HS-27A (cell line): ENCODE results near the gene OR51B4.
A peak's percentile ranks its signal among the peaks of the same experiment; 100 is the strongest.
"Not testable (repeated sequence)": the region's sequence is repeated elsewhere in the genome, so short reads cannot be mapped to it uniquely, and the experiment has no call there.

Source experiments
- DNase-seq: peaks from one replicate; pipeline ENCODE4 v3.0.0-alpha.2; 2012; ENCODE audit warnings: low read depth, missing footprints

OR51B4 gene

DNA sequence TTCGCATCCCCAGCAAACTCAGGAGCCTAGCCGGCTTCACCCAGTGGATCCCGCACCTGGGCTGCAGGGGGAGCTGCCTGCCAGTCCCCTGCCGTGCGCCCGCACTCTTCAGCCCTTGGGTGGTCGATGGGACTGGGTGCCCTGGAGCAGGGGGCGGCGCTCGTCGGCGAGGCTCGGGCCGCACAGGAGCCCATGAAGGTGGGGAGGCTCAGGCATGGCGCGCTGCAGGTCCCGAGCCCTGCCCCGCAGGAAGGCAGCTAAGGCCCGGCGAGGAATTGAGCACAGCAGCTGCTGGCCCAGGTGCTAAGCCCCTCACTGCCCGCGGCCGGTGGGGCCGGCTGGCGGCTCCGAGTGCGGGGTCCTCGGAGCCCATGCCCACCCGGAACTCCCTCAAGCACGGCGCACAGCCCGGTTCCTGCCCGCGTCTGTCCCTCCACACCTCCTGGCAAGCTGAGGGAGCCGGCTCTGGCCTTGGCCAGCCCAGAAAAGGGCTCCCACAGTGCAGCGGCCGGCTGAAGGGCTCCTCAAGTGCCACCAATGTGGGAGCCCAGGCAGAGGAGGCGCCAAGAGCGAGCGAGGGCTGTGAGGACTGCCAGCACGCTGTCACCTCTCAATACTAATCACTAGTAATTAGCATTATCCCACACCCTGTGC, 7.3 kb downstream of the OR51B4 start:
- DNase-seq: not testable (repeated sequence)

DNA sequence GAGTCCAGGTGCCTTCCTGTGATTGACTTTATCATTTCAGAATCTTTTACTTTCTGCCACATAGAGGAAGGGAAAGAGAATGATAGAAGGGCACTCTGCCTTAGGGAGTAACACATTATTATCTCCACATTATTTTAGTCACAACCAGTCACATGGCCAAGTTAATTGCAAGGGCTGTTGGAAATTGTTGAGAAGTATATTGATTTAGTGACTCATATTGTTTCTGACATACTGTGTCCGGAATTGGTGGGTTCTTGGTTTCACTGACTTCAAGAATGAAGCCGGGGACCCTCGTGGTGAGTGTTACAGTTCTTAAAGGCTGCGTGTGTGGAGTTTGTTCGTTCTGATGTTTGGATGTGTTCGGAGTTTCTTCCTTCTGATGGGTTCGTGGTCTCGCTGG, 8.7 kb downstream of the OR51B4 start:
- DNase-seq: no peak

DNA sequence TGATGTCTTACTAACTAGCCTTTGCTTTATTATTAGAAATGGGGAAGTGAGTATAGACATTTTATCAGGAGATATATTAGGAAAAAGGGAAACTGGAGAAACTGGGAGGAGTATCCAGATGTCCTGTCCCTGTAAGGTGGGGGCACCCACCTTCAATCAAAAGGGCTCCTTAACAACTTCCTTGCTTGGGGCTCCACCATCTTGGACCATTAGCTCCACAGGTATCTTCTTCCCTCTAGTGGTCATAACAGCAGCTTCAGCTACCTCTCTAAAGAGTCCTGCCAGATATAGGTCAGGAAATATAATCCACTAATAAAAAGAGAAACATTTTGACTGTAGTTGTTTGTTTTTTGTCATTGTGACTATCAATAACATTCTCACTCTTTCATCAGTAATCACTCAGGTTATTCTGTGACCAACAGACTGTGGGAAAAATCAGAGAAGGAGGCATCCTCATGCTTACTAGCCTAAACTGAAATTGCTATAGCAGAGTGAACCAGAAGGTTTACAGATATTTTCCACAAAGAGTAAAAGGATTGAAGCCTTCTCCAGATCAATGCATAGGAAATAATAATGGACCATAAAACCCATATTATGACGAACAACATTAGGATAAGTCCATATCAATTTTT, 10.4 kb downstream of the OR51B4 start:
- DNase-seq: no peak

- DNase-seq: no peak
Observed at GRCh38 chr11:5290106-5290505, 11.6 kb downstream of the OR51B4 start.

DNA sequence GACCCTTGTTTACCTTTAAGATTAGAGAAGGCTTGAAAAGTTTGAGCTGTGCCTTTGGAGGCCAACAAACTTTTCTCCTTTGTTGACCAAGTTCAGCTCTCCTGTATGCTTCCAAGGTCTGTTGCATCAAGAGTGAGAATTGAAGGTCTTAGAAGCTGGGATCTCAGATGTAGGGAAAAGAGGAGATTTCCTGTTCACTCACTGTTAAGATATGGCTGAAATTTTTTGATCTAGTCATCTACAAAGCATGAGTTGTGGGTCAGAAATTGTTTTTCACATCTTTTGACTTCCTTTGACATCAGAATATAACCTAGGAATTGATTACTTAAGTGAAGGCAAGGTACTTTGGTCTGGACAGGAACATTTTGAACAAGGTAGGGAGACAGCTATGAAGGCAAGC, 12.1 kb downstream of the OR51B4 start:
- no peak for DNase-seq

GRCh38 chr11:5288906-5289550, 12.7 kb downstream of the OR51B4 start:
- DNase-seq: no peak

DNA sequence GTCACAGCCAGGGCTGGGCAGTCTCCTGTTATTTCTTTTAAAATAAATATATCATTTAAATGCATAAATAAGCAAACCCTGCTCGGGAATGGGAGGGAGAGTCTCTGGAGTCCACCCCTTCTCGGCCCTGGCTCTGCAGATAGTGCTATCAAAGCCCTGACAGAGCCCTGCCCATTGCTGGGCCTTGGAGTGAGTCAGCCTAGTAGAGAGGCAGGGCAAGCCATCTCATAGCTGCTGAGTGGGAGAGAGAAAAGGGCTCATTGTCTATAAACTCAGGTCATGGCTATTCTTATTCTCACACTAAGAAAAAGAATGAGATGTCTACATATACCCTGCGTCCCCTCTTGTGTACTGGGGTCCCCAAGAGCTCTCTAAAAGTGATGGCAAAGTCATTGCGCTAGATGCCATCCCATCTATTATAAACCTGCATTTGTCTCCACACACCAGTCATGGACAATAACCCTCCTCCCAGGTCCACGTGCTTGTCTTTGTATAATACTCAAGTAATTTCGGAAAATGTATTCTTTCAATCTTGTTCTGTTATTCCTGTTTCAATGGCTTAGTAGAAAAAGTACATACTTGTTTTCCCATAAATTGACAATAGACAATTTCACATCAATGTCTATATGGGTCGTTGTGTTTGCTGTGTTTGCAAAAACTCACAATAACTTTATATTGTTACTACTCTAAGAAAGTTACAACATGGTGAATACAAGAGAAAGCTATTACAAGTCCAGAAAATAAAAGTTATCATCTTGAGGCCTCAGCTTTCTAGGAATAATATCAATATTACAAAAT, 13.4 kb downstream of the OR51B4 start:
- no peak for DNase-seq

GRCh38 chr11:5286901-5287300, 14.8 kb downstream of the OR51B4 start:
- DNase-seq: no peak

GRCh38 chr11:5286351-5286750, 15.4 kb downstream of the OR51B4 start:
- DNase-seq: no peak

GRCh38 chr11:5285703-5286340, 15.9 kb downstream of the OR51B4 start:
- no peak for DNase-seq

DNA sequence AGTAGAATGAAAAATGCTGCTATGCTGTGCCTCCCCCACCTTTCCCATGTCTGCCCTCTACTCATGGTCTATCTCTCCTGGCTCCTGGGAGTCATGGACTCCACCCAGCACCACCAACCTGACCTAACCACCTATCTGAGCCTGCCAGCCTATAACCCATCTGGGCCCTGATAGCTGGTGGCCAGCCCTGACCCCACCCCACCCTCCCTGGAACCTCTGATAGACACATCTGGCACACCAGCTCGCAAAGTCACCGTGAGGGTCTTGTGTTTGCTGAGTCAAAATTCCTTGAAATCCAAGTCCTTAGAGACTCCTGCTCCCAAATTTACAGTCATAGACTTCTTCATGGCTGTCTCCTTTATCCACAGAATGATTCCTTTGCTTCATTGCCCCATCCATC, 17.1 kb downstream of the OR51B4 start:
- no peak for DNase-seq

GRCh38 chr11:5283882-5284281, 17.9 kb downstream of the OR51B4 start:
- no peak for DNase-seq

DNA sequence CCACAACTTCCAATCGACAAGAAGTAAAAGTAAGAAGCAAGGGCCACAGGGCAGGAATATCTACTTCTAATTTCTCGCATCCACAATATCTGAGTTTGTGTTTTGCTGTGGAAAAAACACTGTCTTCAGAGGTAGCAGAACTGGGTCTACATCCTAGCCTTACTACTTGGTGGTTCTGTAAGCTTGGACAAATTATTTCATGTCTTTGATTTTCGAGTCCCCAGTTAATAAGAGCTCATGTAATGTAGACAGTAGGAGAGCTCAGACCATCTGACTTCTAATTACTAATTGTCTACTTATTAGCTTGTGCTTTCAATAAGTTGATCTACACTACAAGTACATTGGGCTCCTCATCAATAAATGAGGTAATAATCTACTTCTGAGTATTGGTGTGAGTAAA, 18.7 kb downstream of the OR51B4 start:
- no peak for DNase-seq

GRCh38 chr11:5282628-5283027, 19.1 kb downstream of the OR51B4 start:
- no peak for DNase-seq

DNA sequence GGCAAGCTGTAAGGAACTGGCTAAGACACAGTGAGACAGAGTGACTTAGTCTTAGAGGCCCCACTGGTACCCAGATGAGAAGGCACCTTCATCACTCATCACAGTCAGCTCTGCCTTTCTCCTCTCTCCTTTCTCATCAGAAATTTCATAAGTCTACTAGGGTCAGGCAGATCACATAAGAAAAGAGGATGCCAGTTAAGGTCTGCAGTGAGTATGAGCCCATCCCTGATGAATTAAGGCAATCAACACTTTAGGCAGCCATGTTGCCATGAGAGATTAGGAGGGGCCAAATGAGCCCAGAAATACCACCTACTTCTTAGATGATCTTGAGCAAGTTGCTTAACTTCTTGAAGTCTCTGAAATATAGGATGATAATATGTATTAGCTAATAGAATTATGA, 20.1 kb downstream of the OR51B4 start:
- DNase-seq: no peak

DNA sequence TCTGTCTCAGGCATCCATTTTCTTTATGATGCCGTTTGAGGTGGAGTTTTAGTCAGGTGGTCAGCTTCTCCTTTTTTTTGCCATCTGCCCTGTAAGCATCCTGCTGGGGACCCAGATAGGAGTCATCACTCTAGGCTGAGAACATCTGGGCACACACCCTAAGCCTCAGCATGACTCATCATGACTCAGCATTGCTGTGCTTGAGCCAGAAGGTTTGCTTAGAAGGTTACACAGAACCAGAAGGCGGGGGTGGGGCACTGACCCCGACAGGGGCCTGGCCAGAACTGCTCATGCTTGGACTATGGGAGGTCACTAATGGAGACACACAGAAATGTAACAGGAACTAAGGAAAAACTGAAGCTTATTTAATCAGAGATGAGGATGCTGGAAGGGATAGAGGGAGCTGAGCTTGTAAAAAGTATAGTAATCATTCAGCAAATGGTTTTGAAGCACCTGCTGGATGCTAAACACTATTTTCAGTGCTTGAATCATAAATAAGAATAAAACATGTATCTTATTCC, 21.1 kb downstream of the OR51B4 start:
- peak; percentile 100 for DNase-seq

- no peak for DNase-seq
Observed at GRCh38 chr11:5279471-5280090, 22.2 kb downstream of the OR51B4 start.

DNA sequence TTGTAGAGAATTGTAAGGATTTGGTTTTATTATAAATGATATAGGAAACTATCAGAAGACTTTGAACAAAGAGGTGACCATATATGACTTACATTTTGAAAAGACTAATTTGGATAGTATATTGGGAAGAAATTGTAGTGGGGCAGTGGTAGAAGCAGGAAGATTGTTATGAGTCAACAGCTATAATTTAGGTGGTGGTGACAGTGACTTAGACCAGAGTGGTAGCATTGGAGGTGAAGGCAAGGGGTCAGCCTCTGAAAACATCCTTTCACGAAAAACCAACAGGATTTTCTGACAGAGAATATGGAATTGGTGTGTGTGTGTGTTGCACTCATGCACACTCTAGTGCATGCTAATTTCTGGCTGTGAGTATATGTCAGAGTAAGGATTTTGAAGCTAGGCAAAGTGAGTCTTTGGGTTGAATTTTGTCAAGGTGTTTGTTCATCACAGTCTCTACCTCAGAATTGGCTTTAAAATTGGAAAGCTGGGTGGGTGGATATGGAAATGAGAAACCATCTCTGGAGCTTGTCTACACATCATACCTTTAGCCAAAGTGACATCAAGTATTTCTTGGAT, 23.9 kb downstream of the OR51B4 start:
- DNase-seq: no peak

GRCh38 chr11:5276697-5277096, 25.0 kb downstream of the OR51B4 start:
- DNase-seq: no peak

DNA sequence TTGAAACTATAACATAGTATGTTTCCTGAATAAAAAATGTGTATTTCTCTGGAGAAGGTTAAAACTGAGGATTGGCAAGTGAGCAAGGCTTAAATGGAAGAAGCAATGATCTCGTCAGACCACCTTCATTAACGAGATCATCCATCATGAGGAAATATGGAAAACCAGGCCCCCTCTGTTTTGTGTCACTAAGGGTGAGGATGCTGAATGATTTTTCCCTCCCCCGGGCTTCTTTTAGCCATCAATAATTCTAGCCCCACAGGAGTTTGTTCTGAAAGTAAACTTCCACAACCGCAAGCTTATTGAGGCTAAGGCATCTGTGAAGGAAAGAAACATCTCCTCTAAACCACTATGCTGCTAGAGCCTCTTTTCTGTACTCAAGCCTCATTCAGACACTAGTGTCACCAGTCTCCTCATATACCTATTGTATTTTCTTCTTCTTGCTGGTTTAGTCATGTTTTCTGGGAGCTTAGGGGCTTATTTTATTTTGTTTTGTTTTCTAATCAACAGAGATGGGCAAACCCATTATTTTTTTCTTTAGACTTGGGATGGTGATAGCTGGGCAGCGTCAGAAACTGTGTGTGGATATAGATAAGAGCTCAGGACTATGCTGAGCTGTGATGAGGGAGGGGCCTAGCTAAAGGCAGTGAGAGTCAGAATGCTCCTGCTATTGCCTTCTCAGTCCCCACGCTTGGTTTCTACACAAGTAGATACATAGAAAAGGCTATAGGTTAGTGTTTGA, 26.2 kb downstream of the OR51B4 start:
- DNase-seq: no peak
